Activated gamma-delta T cell (primary cell): ENCODE data around the gene RHBDD1.

ENCODE experiments used
- DNase-seq: peaks from one replicate; lab custom pipeline; 2025; lab: John Stamatoyannopoulos, UW
- total RNA-seq, 2 donors: gene quantifications; one replicate each; lab custom pipeline; 2026; lab: John Stamatoyannopoulos, UW

Gene RHBDD1, protein sequence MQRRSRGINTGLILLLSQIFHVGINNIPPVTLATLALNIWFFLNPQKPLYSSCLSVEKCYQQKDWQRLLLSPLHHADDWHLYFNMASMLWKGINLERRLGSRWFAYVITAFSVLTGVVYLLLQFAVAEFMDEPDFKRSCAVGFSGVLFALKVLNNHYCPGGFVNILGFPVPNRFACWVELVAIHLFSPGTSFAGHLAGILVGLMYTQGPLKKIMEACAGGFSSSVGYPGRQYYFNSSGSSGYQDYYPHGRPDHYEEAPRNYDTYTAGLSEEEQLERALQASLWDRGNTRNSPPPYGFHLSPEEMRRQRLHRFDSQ
- 30.3 to 31.3 reads per million in 2 donors for total RNA-seq

DNA sequence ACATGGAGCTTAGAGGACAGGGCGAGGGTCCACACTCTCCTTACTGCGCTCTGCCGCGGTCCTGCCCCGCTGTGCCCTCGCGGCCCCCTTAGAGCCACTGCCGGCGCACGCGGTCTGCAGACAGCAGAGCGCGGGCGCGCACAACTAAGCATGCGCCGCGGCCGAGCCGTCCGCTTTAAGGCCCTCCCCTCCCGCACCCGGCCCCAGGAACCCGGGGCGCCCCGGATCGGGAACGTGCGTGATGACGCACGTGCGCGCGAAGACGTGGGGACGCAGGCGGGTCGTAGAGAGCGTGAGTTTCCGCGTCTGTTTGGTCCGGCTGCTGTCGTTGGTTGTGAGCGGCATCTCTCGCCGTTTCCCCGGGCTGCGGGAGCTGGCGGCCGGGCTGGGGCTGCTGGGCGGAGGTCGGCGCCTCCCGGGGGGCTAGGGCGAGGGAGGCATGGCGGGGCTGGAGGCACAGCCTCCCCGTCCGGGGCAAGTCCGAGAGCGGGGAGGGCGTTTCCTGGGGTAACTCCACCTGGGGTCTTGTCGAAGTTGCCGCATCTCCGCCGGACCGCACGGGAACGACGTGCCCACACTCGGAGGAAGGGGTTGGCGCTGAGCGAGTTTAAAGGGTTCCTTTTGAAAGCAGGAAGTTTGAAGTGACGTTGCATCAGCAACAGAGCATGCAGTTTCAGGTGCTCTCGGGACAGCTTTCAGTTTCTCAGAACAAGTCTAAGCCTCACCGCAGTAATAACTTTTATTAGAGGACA lies at the start of gene RHBDD1:
Gene RHBDD1, plus strand, starts transcription at position 259 of the 752 bp plus-strand sequence. CDS start 28,640 bp downstream, outside the sequence.
- peak; percentile 91 for DNase-seq

DNA sequence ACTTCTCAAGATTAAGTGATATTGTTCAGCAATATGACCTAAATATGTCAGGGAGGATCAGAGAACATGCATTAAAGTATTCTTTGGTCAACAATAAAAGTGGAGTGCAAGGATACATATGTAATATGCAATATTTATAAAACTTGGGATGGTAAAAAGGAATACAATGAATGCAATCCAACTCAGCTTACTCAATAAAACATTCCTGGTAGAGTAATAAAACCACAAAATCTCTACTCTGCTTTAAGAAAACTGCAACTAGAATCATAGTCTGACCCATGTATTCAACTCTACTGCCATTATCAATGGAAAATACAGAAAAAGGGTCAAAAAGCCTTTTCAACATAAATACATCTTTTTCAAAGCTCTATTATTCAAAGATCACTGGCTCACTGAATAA lies 47.8 kb upstream of the RHBDD1 start:
- no peak for DNase-seq

DNA sequence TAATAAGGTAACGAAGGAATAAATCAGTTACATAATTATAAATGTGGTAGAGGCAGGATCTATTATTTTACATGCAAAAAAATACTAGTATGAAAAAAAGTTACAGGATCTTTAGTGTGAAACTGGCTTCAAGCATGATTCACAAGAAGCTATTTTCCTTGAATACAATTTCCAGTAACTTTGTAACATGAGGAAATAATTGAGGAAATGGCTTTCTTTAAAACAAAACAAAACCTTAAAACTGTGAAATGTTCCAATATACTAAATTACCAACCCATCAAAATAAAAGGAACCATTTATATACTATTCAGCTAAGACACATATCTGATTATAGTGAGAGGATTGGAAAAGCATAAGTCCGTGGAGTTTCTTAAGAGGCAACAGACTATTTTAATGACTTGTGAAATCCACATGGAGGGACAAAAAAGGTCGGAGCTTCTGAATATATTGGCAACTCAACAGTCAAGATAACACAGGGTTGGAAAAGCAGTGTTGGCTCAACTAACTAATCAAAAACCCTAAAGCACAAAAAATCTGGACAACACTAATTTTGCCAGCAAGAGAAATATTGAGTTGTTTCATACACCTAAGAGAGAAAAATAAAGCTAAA lies 46.9 kb upstream of the RHBDD1 start:
- no peak for DNase-seq

DNA sequence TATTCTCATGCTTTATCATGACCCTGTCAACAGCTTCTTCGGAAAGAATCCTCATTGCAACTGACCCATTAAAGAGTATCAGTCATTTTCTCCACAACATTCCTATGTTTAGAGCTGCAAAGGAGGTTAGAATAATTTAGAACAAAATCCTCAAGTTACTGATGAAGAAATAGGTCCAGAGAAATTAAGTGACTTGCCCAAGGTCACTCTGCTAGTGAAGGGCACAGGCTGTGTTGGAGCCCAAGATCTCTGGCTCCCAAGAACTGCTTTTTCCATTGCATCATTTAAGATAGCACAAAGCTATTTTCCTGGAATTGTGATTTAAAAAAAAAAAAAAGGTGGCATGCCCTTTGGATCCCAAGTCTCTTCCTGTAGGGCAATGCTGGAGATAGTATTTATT lies 45.8 kb upstream of the RHBDD1 start:
- DNase-seq: no peak

DNA sequence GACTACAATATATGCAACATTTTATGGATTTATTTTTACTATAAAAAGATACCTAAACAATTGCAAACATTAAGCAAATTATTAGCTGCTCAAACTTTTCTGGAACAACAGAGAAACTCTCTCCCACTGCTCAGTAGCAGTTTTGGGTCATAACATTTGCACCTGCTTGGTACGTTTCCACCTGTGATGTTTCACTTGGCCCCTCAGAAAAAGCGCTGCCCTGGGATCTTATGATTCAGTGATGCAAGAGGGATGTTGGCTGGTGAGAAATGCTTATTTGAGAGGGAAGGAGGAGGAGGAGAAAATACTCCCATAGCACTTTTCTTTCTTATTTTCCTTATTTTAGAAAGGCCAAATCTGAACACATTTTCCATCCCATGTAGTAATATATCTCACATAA lies 45.4 kb upstream of the RHBDD1 start:
- DNase-seq: no peak

DNA sequence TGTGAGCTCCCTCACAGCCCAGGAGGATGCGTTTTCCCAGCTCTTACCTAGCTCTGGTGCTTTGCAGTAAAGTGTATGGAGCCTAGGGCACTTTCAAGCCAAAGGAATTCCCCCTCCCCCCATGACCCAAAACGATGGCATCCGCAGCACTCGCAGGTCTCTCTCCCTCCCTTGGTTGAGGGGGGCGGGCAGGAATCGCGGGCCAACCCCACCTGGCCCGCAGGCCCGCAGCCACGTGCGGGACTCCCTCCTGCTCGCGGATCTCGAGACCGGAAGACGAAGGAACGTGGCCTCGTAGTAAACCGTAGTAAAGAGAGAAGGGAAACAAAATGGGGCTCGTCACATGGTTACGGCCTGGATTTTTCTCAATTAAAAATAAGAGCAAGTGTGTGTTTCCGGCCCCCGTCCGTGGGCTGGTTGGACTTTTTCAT lies 44.8 kb upstream of the RHBDD1 start:
- no peak for DNase-seq

DNA sequence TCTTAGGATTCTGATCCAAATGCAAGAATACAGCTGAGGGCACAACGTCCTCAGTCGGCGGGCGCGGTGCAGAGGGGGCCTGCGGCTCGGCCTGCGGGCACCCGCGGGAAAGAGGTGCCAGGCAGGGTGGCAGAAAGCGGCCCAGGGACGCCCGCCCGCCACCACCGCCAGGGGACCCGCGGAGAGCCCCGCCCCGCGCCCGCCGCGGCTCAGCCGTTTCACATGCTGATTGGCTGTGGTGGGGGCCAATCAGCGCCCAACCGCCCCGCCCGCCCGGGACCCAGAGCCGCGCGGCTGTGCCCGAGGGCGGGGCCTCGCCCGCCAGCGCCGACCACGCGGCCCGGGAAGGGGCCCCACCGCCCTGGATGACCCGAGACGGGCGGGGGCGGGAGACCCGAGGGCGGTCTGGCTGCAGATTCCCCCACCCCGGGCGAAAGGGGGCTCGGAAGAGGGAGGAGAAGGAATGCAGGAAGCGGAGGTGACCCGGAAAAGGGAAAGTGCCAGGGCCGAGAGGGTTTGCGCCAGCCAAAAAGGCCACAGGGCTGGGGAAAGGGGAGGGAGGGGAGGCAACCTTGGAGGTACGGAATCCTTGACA lies 44.3 kb upstream of the RHBDD1 start:
- DNase-seq: peak; percentile 89

DNA sequence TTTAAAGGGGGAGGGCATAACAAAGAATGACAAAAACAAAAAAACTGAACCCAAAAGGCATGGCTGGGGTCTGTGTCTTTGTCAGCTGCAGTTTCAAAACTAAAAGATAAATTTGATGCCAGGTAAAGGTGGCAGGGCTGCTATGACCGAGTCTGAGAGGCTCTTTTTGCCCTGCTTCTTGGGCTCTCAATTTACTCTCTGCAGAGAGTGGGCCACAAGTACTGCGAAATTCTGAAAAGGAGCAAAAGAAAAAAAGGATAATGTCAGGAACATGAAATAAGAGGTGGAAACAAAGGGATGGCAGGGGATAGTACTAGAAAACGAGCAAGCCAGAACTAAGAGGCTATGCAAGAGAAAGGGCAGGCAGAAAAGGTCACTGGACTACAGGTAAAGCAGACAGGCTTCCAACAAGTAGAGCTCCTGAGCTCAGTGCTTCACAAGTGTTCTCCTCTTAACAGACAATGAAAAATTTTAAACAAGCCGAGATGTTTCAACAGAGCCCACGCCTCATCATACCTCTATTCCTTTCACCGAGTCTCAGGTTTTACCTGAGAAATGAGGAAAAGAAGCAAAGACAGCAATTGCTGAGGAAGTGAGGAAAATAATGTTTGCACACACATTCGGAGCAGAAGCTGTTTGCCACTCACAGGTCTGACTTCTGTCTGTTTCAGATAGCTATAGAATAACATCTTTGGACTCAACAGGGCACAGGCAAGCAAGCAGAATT lies 43.5 kb upstream of the RHBDD1 start:
- DNase-seq: no peak

DNA sequence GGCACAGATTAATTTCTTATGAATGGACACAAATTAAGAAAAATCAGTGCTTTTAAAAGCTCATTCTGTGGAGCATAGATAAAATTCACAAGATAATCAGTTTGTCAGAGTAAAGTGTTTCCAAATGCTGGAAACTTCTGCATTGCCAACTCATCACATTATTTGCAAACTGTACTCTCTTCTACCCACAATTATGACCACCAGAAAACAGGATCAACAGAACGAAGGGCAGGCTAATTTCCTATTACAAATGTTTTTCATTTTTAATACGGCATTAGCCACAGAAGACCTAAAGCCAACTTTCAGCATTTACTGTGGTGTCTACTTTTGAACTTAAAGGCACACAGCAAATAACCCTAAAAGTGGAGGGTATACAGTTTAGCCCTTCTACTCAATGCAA lies 42.2 kb upstream of the RHBDD1 start:
- no peak for DNase-seq

DNA sequence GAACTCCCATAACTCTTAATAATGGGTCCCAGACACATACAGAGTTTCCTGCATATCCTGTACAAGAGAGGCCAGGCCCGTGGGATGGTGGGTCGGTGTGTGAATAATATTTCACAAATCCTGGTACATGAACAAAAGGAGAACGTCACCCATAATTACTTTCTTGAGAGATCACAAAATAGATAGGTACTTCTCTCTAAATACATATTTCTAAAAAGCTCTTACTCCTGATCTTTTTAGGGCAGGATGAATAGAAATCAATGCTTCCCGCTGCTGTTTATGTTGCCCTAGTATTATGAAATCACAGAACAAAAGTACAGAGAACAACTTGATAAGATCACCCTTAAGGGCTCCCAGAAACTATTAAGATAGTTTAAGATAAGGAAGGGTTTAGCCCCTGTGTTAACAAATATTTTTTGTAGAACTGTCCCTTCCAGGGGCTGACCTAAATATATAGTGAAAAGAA lies 41.6 kb upstream of the RHBDD1 start:
- DNase-seq: no peak

DNA sequence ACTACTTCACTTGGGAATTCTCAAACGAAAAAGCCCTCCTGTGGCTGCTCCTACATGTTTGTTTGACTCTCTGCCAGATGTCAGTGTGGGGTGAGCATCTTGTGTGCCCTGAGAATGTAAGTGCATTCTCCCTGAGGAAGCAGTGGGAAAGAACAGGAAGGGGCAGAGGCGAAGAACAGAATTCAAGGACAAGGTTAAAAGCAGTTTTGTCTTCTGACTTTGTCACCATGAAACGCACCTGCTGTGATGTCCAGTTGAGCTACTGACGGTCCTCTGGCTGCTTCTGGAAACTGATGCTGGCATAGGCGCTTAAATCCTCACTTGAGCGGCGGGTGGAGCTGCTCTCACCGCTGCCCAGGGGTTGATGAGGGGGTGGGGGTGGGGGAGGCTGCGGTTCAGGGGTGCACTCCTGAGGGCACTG lies 41.1 kb upstream of the RHBDD1 start:
- no peak for DNase-seq

DNA sequence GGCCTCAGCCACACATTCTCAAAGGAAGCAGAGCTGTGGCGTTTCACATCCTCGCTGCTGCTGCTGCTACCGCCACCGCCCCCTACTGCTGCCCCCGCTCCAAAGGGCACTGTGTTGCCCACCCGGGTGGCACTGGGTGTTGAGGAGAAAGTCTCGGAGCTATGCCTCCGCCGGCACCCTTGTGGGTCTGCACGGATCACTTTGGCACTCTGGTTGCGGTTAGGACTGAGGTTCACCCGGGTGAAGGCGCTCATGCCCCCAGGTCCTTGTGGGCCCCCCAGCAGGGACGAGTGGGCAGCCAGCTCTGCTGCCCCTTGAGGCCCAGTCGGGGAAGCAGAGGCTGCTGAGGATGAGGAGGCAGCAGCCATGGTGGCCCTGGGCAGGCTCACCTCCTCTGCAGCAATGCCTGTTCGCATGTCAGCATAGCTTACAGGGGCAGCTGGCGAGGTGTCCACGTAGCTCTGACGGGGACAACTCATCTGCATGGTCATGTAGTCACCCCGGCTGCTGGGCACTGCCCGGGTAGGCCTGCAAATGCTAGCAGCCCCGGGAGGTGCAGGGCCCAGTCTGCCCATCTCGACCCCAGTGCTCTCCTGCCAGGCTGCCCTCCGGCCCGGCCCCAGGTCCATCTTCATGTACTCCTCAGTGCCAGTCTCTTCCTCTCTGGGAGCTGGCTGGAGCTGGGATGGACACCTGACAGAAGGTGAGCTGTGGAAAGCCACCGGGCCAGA lies 40.4 kb upstream of the RHBDD1 start:
- no peak for DNase-seq

DNA sequence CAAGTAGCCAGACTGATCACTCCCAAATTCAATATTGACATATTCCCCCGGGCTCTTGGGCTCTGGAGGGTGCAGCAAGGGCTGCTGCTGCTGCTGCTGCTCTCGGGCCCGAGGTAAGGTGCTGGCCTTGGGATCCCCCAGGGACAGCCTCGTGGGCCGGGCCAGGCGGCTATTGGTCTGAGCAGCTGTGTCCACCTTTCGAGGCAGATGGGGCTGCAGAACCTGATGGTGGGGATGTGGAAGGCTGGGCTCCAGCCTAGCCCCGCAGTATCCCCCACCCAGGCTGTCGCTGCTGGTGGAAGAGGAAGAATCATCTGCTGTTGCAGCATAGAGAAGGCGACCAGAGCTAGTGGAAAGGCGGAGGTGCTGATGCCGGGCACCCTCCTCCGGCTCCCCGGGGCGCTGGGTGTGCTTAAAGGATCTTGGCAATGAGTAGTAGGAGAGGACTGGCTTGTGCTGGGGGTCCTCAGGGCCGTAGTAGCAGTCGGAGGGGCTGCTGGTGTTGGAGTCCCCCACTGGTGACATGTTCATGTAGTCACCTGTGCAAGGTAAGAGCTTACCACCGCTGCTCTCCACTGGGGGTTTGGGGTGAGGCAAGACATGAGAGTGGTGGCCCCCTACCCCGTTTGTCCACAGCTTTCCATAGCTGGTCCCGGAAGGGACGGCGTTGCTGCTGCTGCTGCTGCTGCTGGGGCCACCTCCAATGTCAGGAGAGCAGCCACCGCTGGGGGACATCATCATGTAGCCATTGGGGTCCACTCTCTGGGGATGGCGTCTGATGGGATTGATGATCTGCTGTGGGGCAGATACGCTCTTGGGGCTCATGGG lies 39.6 kb upstream of the RHBDD1 start:
- DNase-seq: no peak

DNA sequence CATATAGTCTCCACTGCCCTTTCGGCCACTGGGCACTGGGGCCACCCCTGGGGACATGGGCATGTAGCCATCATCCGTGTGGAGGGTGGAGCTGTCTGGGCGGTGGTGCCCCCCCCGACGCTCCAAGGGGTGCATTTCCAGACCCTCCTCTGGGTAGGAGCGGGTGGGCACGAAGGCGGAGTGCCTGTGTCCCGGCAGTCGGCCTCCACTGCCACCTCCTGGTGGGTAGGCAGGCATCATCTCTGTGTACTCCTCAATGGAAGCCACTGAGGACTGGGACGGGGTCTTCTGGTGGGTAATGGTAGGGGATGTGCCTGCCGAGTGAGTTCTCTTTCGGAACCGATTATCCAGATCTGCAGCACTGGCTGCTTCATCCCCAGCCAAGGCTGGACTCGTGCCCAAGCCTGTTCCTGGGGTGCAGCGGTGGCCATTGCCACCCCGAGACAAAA lies 39.0 kb upstream of the RHBDD1 start:
- no peak for DNase-seq

DNA sequence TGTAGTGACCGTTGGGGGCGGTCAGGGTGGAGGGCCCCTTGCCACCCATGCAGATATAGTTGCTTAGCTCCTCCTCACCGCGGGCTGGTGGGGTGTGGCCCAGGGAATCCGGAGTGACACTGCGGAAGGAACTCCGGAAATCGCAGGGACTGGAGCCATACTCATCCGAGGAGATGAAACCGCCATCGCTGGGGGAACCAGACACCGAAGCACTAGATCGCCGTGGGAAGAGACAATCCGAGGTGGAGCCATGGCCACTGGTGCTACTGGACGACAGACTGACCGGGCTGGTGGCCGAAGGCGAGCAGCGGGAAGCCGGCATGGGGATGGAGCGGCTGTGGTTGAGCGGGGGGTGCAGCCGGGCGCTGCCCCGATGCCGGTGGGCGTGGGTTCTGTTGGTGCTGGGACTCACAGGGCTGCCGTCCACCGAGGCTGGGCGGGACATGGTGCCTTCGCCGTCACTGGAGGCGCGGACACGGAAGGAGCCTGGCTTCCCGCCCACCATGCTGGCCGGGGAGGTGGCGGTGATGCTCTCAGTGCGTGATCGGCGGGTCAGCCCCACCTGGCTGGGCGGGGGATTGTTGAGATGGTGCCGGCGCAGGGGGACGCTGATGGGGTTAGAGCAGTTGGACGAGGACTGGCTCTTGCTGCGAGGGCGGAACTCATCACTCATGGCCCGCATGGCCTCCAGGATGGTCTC lies 38.4 kb upstream of the RHBDD1 start:
- DNase-seq: no peak

DNA sequence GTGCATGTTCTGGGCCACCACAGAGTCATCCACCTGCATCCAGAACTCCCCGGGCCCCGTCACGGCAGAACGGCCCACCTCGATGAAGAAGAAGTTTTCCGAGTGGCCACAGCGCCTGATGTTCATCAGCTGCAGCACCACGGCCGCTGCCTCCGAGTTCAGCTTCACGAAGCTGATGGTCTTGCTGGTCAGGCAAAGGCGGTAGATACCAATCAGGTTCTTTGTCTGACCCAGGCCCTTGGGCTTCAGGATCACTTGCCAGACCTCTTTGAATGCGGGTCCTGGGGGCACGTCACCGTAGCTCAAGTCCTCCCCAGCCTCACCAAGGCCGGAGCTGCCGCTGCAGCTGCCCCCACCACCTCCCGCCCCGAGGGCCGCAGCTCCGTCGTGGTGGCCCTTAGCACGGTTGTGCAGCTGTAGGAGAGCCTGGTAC lies 37.8 kb upstream of the RHBDD1 start:
- no peak for DNase-seq

DNA sequence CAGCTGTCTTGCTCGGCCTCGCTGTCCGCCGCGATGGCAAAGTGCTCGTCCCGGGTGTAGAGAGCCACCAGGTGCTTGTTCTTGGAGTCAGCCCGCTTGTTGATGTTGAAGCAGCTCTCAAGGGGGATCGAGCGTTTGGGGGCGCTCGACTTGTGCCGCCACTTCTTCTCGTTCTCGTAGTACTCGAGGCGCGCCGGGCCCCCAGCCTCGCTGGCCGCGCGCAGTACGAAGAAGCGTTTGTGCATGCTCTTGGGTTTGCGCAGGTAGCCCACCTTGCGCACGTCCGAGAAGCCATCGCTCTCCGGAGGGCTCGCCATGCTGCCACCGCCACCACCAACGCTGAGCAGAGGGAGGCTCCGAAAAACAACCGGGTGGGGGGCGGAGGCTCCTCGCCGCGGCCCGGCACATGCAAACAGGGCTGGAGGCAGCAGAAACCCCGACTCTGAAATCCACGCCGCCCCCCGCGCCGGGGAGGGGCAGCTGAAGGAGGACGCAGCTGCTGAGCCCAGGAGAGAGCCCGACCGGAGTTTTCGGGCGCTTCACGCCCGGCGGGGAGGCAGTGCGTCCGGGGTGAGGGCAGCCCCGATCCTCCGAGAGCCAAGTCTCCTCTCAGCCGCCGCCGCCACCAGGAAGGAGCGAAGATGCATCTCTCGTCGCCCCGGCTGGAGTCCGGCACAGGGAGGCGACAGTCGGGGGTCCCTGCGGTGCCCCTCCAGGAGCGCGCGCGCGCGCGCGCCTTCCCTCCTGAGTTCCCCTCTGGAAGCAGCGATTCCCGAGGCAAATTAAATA lies 37.2 kb upstream of the RHBDD1 start:
- DNase-seq: no peak

DNA sequence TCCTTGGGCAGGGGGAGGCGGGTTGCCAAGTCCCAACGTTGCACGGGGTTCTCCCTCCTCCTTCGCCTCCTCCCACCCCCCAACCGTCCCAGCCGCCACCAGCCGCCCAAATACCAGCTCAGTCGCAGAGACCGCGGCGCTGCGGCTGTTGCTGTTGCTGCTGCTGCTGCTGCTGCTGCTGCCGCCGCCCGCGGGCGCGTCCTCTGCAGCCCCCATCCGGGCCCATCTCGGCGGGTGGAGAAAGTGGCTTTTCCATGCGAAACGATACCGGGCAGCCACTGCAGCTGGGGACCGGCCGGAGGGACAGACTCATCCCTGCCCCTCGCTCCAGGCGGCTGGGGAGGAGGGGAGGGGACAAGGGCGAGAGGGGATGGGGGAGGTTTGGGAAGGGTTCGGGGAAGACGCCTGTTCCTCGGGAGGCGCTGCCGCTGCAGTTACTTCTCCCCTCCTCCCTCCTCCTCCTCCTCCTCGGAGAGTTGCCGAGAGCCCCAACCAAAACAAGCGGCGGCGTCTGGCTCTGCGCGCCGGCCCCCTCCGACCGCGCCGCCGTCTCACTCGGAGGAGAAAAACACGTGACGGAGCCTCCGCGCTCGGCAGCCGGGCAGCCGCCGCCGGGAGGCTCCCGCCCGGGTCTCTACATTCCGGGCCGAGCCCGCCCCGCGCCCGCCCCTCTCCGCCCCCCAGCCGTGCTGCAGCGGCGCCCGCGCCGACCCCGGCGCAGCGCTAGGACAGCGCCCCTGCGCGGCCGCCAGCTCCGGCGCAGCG lies 36.5 kb upstream of the RHBDD1 start, which contains the start of gene IRS1:
Gene IRS1, minus strand, starts transcription at position 610 of the 765 bp plus-strand sequence. CDS start 1,082 bp downstream, outside the sequence.
- DNase-seq: peak; percentile 52
